Measurements from ENCODE around the gene HDHD5.

Gene HDHD5

GRCh38 chr22:17119481-17120202, 39.4 kb downstream of the HDHD5 start:
- DNase-seq = no peak

DNA sequence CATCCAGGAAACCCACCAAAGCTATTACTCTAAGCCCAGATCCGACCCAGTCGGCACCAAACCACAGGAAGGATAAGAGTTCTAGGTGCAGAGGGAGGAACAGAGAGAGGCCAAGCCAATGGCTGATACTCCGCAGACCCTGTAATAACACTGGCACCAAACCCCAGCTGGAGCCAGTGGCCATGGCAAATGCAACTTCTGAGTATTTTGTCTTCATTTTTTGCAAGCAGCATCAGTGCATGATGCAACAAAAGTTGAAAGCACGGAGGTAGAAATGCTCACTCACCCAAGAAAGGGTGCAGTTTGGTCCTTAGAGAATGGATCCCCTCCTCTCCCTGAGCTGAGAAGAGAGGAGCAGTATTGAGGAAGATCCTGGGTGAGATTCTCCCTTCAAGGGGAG, 40.7 kb downstream of the HDHD5 start:
- DNase-seq = no peak

- DNase-seq = no peak
Measured at GRCh38 chr22:17117890-17118289, 41.2 kb downstream of the HDHD5 start.

- no peak for DNase-seq
Measured at GRCh38 chr22:17117400-17117799, 41.7 kb downstream of the HDHD5 start.

DNA sequence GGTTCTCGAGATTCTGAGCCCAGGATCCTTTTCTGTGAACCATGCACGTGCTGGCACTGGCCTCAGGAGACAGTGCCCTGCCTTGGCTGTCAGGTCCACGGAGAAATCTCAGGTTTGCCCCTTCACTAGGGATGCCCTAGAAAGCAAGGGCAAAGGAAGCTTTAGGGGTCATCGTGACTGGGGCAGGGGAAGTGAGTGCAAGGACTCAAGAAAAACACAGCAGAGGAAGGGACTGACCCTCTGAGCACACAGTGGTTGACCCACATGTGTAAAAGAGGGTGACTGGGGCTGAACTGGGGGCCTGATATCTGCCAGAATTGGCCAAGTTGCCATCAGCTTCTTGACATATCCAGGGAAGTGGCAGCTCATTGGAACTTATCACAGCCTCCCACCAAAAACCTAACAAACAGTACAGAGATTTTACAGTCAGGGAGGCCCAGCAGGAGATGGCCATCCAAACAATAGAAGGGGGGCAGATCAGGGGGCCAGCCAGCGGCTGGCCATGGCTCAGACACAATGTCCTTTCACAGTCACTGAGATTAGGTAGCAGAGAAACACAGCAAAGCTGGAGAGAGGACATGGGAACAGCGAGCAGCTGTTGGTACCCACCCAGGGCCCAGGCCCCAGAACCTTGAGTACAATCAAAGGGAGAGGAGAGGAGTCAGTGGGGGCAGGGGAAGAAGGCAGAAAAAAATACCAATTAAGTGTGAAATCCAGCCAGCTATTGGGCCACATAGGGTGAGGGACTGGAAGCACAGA, 42.3 kb downstream of the HDHD5 start:
- DNase-seq = no peak

GRCh38 chr22:17115945-17116565, 43.0 kb downstream of the HDHD5 start:
- no peak for DNase-seq

GRCh38 chr22:17115236-17115635, 43.8 kb downstream of the HDHD5 start:
- DNase-seq = no peak

GRCh38 chr22:17114898-17115235, 44.2 kb downstream of the HDHD5 start:
- DNase-seq = no peak

GRCh38 chr22:17114173-17114897, 44.7 kb downstream of the HDHD5 start:
- DNase-seq = no peak

DNA sequence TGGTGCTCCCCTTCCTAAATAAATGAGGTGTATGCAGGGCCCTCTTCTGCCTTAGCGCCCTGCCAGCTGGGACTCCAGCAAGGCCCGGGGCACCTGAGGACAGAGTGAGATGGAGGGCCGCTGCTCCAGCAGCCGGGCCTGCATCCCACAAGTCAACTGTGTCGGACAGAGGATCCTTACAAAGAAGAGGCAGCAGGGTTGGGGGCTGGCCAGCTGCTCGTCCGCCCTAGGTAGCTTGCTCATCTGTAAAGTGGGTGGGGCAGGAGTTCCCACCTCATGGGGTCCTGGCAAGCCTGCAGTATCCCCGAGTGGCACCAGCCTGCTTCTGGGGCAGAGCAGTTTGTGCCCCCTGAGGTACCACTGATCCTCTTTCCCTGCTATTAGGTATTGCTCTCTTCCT, 45.5 kb downstream of the HDHD5 start:
- no peak for DNase-seq

GRCh38 chr22:17112491-17113042, 46.5 kb downstream of the HDHD5 start:
- no peak for DNase-seq

GRCh38 chr22:17110791-17111550, 48.1 kb downstream of the HDHD5 start:
- DNase-seq = no peak

DNA sequence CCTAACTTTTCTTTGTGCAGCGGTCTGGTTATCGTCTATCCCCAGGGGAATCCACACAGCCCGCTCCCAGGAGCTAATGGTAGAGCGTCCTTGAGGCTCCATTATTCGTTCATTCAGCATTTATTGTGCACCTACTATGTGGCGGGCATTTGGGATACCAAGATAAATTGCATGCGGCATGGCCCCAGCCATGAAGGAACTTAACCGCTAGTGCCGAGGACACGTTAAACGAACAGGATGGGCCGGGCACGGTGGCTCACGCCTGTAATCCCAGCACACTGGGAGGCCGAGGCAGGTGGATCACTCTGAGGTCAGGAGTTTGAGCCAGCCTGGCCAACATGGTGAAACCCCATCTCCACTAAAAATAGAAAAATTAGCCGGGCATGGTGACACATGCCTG, 49.1 kb downstream of the HDHD5 start:
- no peak for DNase-seq

DNA sequence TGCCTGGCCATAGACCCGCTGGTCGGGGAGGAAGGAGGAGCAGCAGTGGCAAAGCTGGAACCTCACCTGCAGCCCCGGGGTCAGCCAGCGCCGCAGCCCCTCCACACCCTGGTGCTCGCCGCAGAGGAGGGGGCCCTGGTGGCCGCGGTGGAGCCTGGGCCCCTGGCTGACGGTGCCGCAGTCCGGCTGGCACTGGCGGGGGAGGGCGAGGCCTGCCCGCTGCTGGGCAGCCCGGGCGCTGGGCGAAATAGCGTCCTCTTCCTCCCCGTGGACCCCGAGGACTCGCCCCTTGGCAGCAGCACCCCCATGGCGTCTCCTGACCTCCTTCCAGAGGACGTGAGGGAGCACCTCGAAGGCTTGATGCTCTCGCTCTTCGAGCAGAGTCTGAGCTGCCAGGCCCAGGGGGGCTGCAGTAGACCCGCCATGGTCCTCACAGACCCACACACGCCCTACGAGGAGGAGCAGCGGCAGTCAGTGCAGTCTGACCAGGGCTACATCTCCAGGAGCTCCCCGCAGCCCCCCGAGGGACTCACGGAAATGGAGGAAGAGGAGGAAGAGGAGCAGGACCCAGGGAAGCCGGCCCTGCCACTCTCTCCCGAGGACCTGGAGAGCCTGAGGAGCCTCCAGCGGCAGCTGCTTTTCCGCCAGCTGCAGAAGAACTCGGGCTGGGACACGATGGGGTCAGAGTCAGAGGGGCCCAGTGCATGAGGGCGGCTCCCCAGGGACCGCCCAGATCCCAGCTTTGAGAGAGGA, 49.8 kb downstream of the HDHD5 start:
- no peak for DNase-seq

DNA sequence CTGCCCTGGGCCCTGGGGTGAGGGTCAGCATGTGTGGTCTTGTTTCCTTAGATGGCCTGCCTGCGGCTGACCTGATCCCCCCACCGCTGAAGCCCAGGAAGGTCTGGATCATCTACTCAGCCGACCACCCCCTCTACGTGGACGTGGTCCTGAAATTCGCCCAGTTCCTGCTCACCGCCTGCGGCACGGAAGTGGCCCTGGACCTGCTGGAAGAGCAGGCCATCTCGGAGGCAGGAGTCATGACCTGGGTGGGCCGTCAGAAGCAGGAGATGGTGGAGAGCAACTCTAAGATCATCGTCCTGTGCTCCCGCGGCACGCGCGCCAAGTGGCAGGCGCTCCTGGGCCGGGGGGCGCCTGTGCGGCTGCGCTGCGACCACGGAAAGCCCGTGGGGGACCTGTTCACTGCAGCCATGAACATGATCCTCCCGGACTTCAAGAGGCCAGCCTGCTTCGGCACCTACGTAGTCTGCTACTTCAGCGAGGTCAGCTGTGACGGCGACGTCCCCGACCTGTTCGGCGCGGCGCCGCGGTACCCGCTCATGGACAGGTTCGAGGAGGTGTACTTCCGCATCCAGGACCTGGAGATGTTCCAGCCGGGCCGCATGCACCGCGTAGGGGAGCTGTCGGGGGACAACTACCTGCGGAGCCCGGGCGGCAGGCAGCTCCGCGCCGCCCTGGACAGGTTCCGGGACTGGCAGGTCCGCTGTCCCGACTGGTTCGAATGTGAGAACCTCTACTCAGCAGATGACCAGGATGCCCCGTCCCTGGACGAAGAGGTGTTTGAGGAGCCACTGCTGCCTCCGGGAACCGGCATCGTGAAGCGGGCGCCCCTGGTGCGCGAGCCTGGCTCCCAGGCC, 50.6 kb downstream of the HDHD5 start:
- no peak for DNase-seq

GRCh38 chr22:17107547-17107810, 51.6 kb downstream of the HDHD5 start:
- DNase-seq = no peak

DNA sequence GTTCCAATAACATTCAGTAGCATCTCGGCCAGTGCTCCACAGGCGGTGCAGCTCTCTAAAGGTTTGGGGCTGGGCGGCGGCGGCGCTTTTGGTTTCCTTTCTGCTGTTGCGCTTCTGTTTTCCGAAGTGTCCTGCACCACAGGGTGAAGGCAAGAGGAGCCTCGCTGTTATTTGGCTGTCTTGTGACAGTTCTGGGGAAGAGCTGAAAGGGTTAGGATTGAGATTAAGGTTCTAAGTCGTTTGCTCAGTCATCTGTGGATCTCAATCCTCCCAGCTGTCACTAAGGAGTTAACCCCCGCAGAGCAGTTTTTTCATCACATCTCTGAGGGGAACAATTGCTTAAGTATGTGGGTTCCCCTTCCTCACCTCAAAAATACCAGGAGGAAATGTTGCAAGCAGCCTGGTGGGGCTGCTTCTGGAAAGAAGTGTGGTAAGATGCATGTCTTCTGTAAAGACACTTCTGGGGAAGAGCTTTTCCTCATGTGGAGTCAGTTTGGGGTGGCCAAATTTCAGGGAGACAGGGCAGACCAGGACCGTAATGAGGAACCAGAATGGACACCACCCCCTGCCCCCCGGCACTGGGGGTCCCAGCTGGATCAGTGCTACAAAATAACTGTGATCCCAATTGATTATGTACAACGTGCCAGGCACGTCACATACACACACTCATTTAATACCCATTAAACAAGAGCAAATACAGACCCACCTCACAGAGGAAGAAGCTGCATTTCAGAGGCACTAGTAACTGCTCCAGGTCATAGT, 52.1 kb downstream of the HDHD5 start:
- DNase-seq = no peak

- DNase-seq = no peak
Measured at GRCh38 chr22:17106161-17106784, 52.8 kb downstream of the HDHD5 start.

Measured in EL (cell line).